ENCODE data around the gene PTGDR2.

Gene PTGDR2

DNA sequence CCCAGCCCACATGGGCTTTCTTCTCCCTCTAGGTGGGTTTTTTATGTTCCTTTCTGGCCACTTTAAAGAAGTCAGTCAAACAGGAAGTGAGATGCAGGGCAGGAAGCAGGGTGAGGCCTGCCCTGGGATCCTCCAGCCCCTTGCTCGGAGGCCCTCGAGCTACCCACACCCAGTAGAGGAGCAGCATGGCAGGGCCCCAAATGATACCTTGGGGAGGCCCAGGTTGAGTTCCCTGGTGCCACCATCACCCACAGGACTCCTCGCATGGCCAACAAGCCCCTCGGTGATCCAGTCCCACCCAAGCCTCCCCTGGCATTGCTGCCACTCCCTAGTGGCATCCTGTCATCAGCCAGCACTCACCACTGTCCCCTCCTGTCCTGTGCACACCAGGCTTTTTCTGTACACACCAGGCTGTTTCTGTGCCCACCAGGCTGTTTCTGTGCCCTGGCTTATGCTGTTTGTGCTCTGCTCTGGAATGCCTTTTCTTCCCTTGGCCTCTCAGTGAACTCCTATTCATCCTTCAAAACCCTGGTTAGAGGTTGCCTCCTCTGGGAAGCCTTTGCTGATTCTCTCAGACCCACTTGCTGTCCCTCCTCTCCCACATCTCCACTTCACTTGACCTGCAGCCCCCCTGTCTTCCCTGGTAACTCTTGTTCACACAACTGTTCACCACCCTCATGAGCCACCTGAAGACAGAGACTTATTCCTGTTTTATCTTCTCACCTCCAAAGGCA, 3.1 kb upstream of the PTGDR2 start:
- DNase-seq = no peak

DNA sequence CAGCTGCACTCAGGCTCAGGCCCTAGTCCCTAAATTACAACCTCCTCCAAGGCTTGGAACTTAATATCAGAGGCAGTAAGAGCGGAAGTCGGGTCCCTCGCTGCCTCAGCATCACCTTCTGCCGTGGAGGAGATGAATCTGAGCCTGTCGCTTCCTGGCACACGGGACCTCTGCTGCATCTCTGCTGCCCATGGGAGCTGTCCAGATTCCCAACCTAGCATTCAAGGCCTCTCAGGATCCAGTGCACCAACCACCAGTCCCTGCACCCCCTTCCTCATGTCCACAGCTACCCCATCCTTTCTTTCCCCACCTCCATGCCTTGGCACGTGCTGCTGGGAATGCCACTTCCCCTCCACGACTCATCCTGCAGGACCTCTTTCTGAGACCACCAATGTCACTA, 2.5 kb upstream of the PTGDR2 start:
- DNase-seq = no peak

DNA sequence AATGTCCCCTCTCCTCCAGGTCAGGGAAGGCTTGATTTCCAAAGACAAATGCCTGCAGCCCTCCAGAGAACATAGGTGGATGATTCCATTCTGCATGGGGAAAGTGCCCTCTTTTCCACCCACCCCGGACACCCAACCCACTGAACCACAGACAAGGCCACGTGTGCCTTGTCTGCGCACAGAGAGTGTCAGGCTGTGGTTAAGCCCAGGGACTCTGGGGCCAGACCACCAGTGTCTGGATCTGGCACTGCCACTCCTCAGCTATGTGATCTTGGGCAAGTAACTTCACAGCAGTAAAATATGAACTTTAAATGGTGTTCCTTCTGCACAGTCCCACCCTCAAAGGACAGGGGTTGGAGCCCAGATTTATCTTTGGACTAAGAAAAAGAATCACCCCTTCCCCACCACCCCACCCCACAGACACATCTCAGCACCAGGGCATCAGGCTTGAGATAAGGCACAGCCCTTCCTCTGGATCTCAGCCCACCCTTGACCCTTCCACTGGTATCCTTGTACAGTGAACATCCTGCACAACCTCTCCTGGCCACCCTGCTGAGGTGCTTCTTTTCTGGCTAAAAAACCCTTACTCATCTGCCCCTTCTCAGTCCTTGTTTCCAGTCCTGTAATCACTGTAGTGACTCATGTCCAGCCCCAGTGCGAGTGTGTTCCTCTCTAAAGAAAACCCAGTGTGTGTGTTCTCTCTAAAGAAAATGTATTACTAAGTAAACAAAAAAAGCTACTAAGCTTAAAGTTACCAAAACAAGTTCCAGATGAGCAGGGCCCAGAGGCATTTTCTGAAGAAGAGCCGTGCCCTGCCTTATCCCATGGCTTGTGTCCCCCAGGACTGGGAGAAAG, 1.9 kb upstream of the PTGDR2 start:
- DNase-seq = no peak

DNA sequence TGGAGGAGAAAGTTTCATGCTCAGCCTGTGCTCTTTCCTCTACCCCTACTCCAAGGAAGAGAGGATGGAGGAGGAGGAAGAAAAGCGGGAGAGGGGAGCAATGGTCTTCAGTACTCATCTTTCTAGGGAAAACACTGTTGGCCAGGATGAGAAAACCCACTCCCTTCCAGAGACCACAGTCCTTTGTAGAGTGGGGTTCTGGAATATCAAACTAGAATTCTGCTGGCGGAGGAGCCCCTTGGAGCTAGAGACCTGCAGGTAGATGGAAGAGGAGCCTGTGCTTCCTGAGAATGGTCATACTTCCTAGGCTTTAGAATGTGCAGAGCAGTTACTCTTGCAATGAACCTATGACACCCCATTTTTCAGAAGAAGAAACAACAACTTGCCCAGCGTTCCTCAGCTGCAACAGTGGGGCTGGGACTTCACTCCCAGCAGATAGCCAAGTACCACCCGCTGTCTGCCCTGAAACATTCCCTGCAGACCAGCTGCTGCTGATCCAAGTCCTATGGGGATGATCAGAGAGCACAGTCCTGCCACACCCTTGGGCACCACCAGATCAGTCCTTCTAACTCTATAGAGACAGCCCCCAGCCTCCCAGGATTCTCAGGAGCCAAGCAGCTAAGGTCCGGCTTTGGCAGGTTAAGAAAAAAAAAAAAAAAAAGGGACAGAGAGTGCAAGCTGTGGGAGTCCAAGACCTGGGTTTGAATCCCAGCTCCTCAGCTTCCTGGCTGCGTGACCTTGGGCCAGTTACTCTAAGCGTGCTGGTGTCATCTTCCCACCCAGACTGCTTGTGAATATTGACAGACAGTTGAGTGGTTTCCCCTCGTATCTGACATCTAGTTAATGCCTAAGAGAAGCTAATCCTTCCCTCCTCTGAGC, 664 bp downstream of the PTGDR2 start:
- no peak for DNase-seq

DNA sequence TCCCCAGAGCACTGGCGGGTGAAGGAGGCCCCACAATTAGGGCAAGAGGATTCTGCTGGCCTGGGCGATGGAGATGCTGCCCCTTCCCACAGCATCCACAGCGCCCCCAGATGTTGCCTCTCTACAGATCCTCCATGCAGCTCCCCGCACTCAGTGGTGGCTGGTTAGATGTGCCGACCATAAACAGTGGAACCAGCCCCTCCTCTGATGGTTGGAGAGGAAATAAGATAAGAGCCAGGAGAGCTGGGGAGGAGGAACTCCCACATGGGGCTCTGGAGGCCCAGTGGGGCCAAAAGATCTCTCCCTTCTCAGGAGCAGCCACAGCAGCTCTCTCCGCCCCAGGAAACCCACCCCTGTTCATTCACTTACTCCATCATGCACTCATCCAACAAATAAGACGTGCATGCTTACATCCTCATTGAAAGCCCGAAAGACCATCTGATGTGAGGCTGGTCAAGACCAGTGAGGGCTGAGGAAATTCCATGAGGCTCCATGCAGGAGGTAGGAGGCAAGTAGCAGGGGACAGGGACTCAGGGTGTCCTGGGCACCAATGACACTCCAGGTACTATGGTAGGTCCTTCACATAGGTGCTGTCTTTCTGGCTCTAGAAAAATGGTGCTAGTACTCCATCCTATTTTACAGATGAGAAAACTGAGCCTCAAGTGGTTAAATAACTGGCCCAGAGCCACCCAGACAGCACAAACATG, 1.5 kb downstream of the PTGDR2 start:
- no peak for DNase-seq

DNA sequence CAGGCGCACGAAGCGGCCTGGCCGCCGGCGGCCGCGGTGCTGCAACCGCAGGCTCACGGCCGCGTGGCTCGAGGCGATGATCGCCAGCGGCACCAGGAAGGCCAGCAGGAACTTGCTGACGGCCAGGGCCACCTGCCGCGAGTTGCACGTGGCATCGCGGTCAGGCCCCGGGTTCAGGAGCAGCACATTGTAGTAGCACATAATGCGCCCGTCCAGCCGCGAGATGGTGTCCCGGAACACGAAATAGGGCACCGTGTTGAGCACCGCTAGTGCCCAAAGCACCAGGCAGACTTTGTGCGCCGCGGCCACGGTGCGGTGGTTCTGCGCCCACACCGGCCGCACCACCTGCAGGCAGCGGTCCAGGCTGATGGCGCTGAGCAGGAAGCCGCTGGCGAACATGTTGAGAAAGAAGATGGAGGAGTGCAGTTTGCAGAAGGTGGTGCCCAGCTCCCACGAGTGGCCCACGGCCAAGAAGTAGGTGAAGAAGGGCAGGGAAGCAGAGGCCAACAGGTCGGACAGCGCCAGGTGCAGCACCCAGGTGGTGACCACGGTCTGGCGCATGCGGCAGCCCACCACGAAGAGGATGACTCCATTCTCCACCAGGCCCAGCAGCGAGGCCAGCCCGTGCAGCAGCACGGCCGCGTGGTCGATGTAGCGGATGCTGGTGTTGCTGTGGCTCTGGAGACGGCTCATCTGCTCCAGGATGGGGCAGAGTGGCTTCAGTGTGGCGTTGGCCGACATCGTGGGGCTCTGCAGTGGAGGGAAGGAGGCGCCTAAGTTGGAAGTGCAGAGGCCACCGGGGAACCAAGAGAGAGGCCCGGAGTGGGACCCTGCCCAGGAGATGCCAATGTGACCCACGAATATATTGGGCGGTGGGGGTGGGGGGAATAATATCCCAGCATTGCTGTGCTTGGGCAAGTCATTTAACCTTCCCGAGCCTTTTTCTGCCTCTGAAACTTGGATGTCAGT, 2.5 kb downstream of the PTGDR2 start:
- DNase-seq = no peak

DNA sequence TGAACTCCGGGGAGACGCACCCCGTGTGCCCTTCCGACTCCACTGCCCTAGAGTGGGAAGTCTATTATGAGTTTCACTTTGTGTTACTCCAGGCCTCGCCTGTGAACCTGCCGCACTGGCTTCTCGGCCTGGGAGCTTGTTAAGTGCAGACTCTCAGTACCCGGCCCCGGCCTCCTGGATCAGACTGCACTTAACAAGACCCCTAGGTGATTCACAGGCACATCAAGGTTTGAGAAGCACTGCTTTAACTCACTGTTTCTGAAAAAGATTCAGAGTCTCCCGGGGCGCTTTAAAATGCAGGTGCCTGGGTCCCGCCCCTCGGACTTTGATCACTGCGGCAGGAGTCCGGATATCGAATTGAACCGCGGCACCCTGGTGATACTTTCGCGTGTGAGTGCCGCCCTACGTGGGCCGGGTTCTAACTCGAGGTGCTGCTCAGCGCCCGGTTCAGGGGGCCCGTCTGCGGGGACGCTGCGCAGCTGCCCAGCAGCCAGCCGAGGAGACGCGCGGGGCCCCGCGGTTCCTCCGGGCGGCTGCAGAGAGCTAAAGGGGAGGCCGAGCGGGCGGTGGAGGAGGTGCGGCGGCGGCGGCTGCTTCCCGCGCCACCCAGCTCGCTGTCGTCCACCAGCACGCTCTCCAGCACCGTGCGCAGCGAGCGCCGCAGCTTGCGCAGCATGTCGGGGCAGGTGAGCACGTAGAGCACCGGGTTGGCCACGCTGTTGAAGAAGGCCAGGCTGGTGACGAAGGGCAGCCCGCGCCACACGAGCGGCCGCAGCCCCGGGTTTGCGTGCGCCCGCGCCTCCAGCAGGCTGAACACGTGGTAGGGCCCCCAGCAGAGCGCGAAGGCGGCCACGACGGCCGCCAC, 3.4 kb downstream of the PTGDR2 start:
- no peak for DNase-seq

DNA sequence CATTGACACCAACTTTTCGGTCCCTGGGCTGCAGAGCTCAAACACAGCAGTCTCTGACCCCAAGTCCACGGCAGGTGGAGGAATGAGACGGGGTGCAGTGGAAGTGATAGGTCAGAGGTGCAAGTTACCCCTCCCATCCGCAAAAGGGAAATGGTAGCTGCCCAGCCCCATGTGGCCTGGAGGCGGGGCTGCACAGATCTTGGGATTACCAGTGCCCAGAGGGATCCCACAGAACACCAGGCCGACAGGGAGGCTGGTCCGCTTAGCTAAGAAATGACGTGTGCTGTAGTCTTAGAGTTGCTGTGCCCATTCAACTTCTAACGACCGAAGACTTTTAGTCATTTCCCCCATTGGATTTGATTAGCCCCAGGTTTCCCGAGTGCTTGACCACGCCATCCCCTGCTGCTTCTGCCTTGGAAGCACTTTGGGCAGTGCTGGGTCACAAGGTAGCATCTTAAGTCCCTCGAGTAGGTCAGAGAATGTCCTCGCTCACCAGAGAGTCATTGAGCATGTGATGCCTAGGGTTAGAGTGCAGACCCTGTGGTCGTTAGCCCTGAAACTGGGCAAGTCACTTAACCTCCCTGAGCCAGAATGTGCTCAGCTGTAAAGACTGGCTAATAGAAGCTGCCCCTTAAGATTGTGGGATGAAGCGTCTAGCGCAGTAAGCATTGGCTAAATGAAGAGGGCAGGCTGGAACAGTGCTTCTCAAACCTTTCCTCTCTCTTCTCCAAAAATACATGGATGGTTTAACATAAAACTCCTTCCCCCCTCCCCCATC, 4.2 kb downstream of the PTGDR2 start:
- DNase-seq = no peak

DNA sequence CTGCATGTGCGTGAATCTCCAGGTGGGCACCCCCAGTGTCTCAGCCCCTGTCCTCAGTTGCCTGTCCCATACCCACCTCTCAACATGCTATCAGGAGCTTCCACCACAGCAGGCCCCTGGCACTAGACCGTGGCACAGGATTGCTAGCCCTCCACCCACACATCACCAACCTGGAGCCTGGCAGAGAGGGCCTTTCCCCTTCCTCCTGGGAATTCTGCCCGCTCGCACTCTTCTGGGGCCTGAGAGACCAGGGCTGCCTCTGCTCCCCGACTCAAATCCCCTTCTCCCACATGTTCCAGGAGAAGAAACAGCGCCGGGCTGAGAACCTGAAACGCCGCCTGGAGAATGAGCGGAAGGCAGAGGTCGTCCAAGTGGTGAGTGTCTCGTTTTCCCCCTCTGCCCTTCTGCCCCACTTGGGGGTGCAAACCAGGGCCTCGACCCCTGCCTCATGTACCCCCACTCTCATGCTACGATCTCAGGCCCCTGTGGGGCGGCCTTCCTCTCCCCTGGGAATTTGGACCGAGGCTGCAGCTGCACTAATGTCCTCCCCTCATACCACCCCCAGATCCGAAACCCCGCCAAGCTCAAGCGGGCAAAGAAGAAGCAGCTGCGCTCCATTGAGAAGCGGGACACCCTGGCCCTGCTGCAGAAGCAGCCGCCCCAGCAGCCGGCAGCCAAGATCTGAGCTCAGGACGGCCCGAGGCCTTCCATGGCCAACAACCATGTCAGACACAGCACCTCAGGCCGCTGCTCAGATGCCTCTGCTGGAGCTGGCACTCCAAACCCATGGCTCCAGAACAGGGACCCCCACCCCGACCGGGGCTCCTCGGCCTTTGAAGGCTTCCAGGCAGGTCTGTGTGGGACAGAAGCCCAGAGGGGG, 5.9 kb downstream of the PTGDR2 start:
- no peak for DNase-seq

DNA sequence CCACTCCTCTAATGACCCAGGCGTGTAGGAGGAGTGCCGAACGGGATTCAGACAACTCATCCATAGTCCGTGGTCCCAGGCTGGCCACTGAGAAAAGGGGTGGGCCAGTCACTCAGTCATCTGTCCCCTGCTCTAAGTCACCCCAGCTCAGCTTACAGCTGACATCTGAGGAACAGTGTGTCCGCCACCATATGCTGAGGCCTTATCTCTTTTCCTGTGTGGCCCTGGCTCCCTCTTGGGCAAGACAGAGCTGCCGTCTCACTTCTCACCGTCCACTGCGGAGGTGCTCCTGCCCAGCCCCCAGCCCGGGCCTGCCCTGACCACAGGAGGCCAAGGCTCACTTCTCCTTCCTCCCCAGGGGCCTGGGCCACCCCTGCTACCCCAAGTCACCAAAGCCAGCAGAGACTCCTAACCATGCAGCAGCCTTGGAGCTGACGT, 7.0 kb downstream of the PTGDR2 start:
- no peak for DNase-seq

DNA sequence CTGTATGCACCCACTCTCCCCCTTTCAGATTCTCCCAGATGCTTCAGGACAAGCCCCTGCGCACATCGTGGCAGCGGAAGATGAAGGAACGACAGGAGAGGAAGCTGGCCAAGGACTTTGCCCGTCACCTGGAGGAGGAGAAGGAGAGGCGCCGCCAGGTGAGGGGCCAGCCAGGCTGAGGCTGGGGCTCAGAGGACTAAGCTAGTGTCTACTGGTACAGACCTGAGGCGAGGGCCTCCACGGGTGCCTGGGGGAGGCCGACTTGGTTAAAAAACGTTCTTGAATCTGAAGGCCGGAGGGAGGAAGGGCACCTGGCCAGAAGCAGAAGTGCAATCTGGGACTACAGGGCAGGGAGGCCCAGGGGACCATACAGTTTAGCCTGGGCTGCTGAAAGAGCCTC, 7.9 kb downstream of the PTGDR2 start:
- no peak for DNase-seq

DNA sequence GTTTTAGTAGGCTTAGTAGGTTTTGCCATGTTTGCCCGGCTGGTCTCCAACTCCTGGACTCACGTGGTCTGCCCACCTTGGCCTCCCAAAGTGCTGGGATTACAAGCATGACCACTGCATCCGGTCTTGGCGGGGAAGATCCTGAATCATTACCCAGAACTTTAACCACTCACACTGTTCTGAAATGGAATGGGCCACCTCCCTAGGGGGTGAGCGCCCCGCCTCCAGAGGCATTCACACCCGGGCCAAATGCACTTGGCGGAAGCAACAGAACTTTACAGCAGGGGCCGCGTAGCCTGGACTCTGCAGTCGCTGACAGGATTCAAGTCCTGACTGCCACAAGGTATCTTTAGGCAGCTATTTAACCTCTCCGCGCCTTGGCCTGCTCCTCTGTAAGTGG, 8.5 kb downstream of the PTGDR2 start:
- DNase-seq = no peak

DNA sequence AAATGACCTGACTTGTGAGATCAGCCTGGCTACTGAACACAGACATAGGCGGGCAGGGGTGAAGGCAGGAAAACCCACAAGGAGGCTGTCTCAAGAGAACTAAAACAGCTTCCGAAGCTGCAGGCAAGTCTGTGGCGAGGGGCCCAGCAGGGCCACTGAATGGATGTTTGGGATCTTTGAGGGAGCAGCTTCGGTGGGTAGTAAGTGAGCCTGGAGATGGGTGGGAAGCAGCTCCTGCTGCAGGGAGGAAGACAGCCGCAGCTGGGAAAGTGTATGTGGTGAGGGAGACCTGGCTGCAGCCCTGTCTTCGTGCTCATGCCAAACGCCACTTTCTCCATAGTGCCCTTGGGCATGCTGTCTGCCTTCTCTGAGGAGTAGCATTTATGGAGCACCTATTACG, 10.4 kb downstream of the PTGDR2 start:
- no peak for DNase-seq

DNA sequence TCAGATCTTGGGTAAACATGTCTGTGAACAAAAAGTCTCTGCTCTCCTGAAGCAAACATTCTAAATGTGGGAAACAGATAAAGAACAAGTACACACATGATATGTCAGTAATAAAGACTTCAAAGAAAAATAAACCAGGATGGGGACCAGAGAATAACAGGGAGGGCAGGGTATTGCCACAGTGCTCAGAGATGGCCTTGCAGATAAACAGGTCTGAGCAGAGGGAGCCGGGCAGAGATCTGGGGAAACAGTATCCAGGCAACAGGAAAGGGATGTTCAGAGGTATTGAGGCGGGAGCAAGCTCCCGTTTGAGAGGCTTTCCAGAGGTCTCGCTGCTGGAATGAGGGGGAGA, 10.9 kb downstream of the PTGDR2 start:
- no peak for DNase-seq

DNA sequence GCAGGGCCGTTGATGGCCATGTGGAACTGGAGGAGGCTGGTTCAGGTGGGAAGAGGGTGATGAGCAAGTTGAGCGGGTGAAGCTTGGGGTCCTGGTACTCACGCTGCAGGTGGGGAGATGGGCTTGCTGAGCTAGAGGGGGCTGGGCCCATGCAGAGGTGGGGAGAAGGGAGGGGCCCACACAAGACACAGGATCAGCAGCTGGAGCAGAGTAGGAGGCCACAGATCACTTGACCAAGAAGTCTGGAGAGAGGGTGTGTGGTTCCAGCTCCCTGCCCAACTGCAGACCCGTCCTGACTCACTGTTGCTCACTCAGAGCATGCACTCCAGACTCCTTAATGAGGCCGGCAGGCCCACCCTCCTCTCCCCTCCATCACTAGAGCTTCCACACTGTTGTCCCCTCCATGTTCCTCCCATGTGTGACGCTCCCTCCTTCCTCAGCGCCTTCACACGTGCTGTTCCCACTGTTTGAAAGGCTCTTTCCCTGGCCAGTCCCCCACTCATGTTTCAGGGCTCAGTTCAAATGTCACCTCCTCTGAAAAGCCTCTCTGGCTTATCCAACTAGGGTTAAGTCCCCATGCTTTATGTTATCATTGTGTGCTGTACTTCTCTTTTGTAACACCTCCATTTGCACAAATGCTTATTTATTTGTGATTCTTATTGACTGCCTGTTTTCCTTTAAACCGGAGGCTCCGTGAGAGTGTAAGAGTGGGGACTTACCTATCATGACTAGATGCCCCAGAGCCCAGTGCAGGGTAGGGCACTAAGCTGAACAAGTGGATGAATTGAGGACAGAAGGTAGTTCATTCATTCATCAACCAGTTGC, 11.5 kb downstream of the PTGDR2 start:
- no peak for DNase-seq

DNA sequence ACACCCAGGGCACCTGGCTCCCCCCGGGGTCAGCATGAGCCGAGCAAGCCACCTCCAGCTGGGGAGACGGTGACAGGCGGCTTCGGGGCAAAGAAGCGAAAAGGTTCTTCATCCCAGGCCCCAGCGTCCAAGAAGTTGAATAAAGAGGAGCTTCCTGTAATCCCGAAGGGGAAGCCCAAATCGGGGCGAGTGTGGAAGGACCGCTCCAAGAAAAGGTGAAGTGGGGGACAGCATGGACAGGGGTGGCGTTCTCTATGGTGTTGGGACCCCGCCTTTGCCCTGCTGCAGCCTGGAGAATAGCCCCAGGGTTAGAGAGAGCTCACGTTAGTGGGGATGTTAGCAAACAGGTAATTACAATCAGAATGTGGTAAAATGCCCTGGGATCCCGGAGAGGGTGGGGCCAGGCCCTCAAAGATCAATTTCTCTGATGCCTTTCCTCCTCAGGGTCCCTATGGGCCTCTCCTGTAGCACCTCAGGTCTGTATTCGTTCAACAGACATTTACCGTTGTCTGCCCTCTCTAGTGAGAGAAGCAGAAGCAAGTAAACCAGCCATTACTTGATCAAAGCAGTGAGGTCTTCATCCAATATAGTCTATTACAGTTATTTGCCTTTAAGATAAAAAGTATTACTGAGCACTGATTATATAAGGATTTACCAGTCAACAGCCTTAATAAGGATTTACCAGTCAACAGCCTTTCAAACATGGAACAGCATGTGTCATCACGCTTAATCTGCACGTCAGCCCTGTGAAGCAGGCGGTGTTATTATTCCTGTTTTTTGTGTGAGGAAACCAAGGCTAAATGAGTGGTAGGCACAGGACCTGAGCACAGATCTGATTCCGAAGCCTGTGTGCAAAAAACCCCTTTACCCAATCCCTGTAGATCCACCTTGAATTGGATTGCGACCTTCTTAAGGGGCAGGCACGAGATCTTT, 12.8 kb downstream of the PTGDR2 start:
- DNase-seq = no peak

Measured in CD4-positive, alpha-beta T cell treated with Interferon alpha-2 for 1 hour (primary cell).